Caco-2 (cell line): ENCODE results near the gene NUTF2. TPM values are rescaled to one million over a fixed set of nuclear protein-coding genes. Genes with fewer than 3 reads are reported as not detected.
A peak's percentile ranks its signal among the peaks of the same experiment; 100 is the strongest.

Experiments used
- BruUV-seq: library from RNA; stranded (reverse); fragments of 400-500 nt; replicated peaks from 2 replicates; lab custom pipeline; 2021; lab: Mats Ljungman, UMichigan
- CTCF ChIA-PET: fragments of 300-600 bp; sonication (Branson Sonifier 250); formaldehyde crosslinking; loops from one replicate; lab custom pipeline; 2022; ENCODE audit warnings: antibody characterized with exemption; lab: Charles Lee
- POLR2A ChIA-PET: fragments of 300-600 bp; sonication (Branson Sonifier 250); formaldehyde crosslinking; loops from one replicate; lab custom pipeline; 2022; ENCODE audit warnings: antibody characterized with exemption; lab: Charles Lee
- DNase-seq, 2 experiments: peaks; one replicate each; pipeline versions ENCODE4 v3.0.0 to v3.0.0-alpha.2; 2020 to 2022
- H3K27me3 ChIP-seq: replicated peaks from 2 replicates; pipeline ENCODE4 v1.6.0; 2011; ENCODE audit warnings: low read length; ENCODE audit not compliant: control insufficient read depth, insufficient read depth
- H3K36me3 ChIP-seq: 2 replicates; pipeline ENCODE4 v1.5.1; 2011; ENCODE audit warnings: low read length; ENCODE audit not compliant: control insufficient read depth, insufficient read depth
- H3K4me1 ChIP-seq: fragments of 250-450 bp; sonication (Bioruptor Pico); 2 replicates; pipeline ENCODE4 v1.5.1; 2020; ENCODE audit warnings: mild to moderate bottlenecking
- H3K4me3 ChIP-seq: 2 replicates; pipeline ENCODE4 v1.5.1; 2011; ENCODE audit warnings: low read depth, mild to moderate bottlenecking, control low read depth, low read length
- H3K9me3 ChIP-seq: fragments of 250-450 bp; sonication (Bioruptor Pico); 2 replicates; pipeline ENCODE4 v1.5.1; 2020; ENCODE audit warnings: mild to moderate bottlenecking, moderate library complexity
- H3K27ac Mint-ChIP-seq: one replicate; pipeline ENCODE4 v1.8.0; 2022; ENCODE audit warnings: mixed read lengths; ENCODE audit not compliant: unreplicated experiment
- H3K27me3 Mint-ChIP-seq: one replicate; pipeline ENCODE4 v1.8.0; 2022; ENCODE audit warnings: mixed read lengths; ENCODE audit not compliant: insufficient read depth, unreplicated experiment
- H3K36me3 Mint-ChIP-seq: one replicate; pipeline ENCODE4 v1.8.0; 2022; ENCODE audit warnings: mild to moderate bottlenecking, mixed read lengths; ENCODE audit not compliant: insufficient read depth, unreplicated experiment
- H3K4me1 Mint-ChIP-seq: one replicate; pipeline ENCODE4 v1.8.0; 2022; ENCODE audit warnings: low read depth, mixed read lengths; ENCODE audit not compliant: unreplicated experiment
- H3K4me3 Mint-ChIP-seq: one replicate; pipeline ENCODE4 v1.8.0; 2022; ENCODE audit warnings: mild to moderate bottlenecking, moderate library complexity, mixed read lengths; ENCODE audit not compliant: unreplicated experiment
- H3K9me3 Mint-ChIP-seq: one replicate; pipeline ENCODE4 v1.8.0; 2022; ENCODE audit warnings: mixed read lengths; ENCODE audit not compliant: unreplicated experiment
- CTCF ChIP-seq, 2 experiments: fragments of 200-600 bp in 1 of 2; IDR thresholded peaks; 1 replicate in 1 of 2; 2 replicates in 1 of 2; pipeline versions ENCODE4 v1.5.1 to v1.8.0; 2011 to 2022; ENCODE audit warnings: antibody characterized with exemption in 1 of 2, control low read depth in 1 of 2, inconsistent platforms in 1 of 2, low read depth in 1 of 2, low read length in 1 of 2, mild to moderate bottlenecking in 1 of 2, moderate library complexity in 1 of 2; ENCODE audit not compliant: insufficient read depth in 1 of 2, severe bottlenecking in 1 of 2, unreplicated experiment in 1 of 2
- intact Hi-C: fragments of 100-400 bp; cut with micrococcal nuclease; formaldehyde crosslinking; loops from one replicate; pipeline ENCODE4 v1.10.0; 2022; ENCODE audit not compliant: unreplicated experiment
- total RNA-seq: library from RNA; stranded (reverse); gene quantifications from 2 replicates; pipeline ENCODE4 v1.2.3, GENCODE V29; 2022

NUTF2 gene
- total RNA-seq, 1 experiment from 2014 or later: 239 TPM

- Histone ChIP-seq H3K9me3 (no peaks in the 10 kb centered on the region), H3K27me3 (no peaks in the 10 kb centered on the region), H3K36me3 (no peaks in the 10 kb centered on the region; the same call in none of the 2 replicates), H3K4me3 (peak overlapping the region; percentile 98), H3K4me1 (peaks cover 37% of the 10 kb centered on the region)
- Mint-ChIP-seq H3K27ac (peak overlapping the region; percentile 62), H3K4me1 (peaks cover 17% of the 10 kb centered on the region), H3K27me3 (no peaks in the 10 kb centered on the region), H3K9me3 (no peaks in the 10 kb centered on the region), H3K36me3 (peaks cover 59% of the 10 kb centered on the region), H3K4me3 (peak overlapping the region; percentile 75)
- intact Hi-C loops: loop anchor here (1.0 to 2.0 kb wide), 6 partner anchors 12 to 90 kb away; partner anchors contain the start of genes EDC4, PSKH1, RANBP10 and TSNAXIP1
- BruUV-seq: TSS peak; percentile 49
- TF ChIP-seq CTCF (IDR thresholded peaks at IDR 0.05; ENCODE audit: insufficient read depth in 1 of 2, low read depth in 1 of 2, low read length in 1 of 2, severe bottlenecking in 1 of 2, unreplicated experiment in 1 of 2): no peak
- DNase-seq: no peak
- POLR2A ChIA-PET: interaction anchor here (0.6 to 1.9 kb wide), 5 partner anchors 20 to 39 kb away, joined by 3 to 9 read pairs (median 7); partner anchors contain the start of genes EDC4, RANBP10 and TSNAXIP1
- CTCF ChIA-PET: interaction anchor here (0.6 to 3.2 kb wide), 7 partner anchors 12 to 891 kb away, joined by 3 to 18 read pairs (median 7); partner anchors contain the start of gene CDH1
Observed at GRCh38 chr16:67845291-67846062, 1.3 kb upstream of the NUTF2 start.

GRCh38 chr16:67846063-67846319 is 742 bp upstream of the NUTF2 start:
- intact Hi-C loops: loop anchor here (1.0 to 2.0 kb wide), 6 partner anchors 11 to 89 kb away; partner anchors contain the start of genes EDC4, PSKH1, RANBP10 and TSNAXIP1
- Mint-ChIP-seq H3K36me3 (peaks cover 59% of the 10 kb centered on the region), H3K9me3 (no peaks in the 10 kb centered on the region), H3K27me3 (no peaks in the 10 kb centered on the region), H3K4me3 (peak overlapping the region; percentile 75), H3K4me1 (peaks cover 17% of the 10 kb centered on the region), H3K27ac (peak overlapping the region; percentile 62)
- DNase-seq: no peak
- Histone ChIP-seq H3K9me3 (no peaks in the 10 kb centered on the region), H3K4me3 (peak overlapping the region; percentile 98), H3K36me3 (no peaks in the 10 kb centered on the region; the same call in none of the 2 replicates), H3K4me1 (peaks cover 37% of the 10 kb centered on the region), H3K27me3 (no peaks in the 10 kb centered on the region)
- TF ChIP-seq CTCF (IDR thresholded peaks at IDR 0.05; ENCODE audit: insufficient read depth in 1 of 2, low read depth in 1 of 2, low read length in 1 of 2, severe bottlenecking in 1 of 2, unreplicated experiment in 1 of 2): no peak
- CTCF ChIA-PET: interaction anchor here (0.7 to 3.2 kb wide), 7 partner anchors 8 to 38 kb away, joined by 3 to 18 read pairs (median 7); no protein-coding TSS in a partner anchor
- POLR2A ChIA-PET: interaction anchor here (0.6 to 1.9 kb wide), 10 partner anchors 11 to 1285 kb away, joined by 3 to 9 read pairs (median 4); partner anchors contain the start of genes RANBP10 and TSNAXIP1
- BruUV-seq: no TSS peak
